HL-60/S4 treated with phorbol 12-myristate 13-acetate at 8.2 ng/mL for 4 days and 3 days (cell line): ENCODE data around the gene SMIM34.
"Not testable (repeated sequence)": the region's sequence is repeated elsewhere in the genome, so short reads cannot be mapped to it uniquely, and the experiment has no call there.

Source experiments
- in situ Hi-C: fragments of 300-500 bp; cut with MboI; formaldehyde crosslinking; loops from 2 replicates; pipeline ENCODE4 v1.15.0; 2022; ENCODE audit warnings: low sequenced_read_pairs

Gene SMIM34

GRCh38 chr21:34423805-34424204 lies at the start of gene SMIM34:
TSS of gene SMIM34 (minus strand) at chr21:34423951. CDS start at chr21:34423839, 112 bp downstream.
- in situ Hi-C loops = not testable (repeated sequence)

DNA sequence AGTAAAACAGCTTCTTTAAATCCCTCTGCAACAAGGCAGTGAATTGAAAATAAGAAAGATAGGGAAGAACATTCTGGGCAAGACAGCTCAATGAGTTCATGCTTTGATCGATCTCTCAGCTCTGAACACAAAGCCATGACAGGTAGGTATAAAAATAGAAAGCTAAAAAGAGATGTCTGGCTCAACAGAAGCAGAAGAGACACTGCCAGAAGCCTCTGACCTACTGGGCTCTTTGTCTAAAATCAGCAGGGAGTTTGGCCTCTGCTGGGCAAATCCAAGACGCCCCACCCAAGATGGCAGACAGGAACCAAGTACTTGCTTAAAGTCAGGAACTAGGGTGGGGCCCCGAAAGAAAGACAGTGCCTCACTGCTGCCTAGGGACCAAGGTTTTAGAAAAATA lies 43.6 kb upstream of the SMIM34 start:
- in situ Hi-C loops = not testable (repeated sequence)

- in situ Hi-C loops = not testable (repeated sequence)
Measured at GRCh38 chr21:34459426-34459825, 35.7 kb upstream of the SMIM34 start.

- in situ Hi-C loops = not testable (repeated sequence)
Measured at GRCh38 chr21:34458266-34458665, 34.5 kb upstream of the SMIM34 start.

DNA sequence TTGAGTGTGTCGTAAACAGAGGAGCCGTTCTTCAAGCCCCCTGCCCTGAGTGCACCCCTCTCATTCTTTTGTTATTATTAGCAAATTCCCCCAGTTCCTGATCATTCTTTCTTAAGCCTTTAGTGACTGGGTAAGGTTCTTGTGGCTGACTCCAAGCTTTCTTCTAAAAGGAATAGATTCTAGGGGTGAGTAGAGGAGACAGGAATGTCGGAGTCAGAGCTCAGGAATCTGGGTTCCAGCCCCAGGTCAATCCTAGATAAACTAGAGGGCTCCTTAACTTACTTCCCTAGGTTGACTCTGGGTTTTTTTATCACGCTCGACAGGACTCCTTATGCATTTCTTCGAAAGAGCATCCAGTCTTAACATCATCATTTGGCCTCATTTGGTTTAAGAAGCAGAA lies 32.4 kb upstream of the SMIM34 start:
- in situ Hi-C loops = not testable (repeated sequence)

- in situ Hi-C loops = not testable (repeated sequence)
Measured at GRCh38 chr21:34455628-34456027, 31.9 kb upstream of the SMIM34 start.

GRCh38 chr21:34447018-34447417 lies 23.3 kb upstream of the SMIM34 start:
- in situ Hi-C loops = not testable (repeated sequence)

GRCh38 chr21:34443486-34443885 lies 19.7 kb upstream of the SMIM34 start:
- in situ Hi-C loops = not testable (repeated sequence)

GRCh38 chr21:34429710-34430109 lies 6.0 kb upstream of the SMIM34 start:
- in situ Hi-C loops = not testable (repeated sequence)

DNA sequence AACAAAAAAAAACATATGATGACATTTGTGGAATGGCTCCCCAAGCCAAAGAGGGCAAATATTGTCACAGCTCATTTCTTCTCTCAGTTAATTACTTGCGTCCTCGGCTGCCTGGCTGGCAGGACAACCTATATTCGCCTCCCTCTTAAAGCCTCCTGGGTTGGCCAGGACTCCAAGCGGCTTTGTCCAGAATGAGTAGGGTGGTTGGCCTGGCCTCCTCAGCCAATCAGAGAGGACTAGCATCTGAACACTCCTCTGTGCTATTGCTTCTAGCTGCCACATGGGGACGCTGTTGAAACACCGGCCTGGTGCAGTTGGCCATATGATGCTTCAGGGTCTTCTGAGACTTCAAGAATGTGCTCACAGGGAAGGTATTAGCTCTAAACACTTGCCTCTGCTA lies 4.7 kb upstream of the SMIM34 start:
- in situ Hi-C loops = not testable (repeated sequence)

- in situ Hi-C loops = not testable (repeated sequence)
Measured at GRCh38 chr21:34427339-34427738, 3.6 kb upstream of the SMIM34 start.

DNA sequence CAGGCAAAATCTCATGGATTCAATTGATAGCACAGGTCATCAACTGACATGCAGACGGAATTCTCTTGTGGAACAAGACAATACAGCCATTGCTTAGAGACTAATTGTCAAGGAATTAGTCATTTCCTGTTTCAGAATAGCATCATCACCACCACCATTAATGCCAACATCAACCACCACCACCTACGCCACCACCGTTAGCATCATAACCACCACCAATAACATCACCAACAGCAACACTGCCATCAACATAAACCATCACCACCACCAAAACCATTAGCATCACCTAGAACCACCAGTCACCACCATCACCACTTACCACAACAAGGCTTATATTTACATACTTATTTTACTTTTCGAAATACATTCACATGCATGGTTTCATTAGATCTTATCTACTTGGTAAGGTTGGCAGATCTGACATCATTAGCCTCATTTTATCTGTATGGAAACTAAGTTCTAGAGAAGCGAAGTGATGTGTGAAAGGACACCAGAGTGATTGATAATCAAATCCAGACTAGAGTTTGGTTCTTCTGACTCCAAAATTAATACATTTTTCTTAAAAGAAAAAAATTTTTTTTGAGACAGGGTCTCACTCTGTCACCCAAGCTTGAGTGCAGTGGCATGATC lies 6.2 kb downstream of the SMIM34 start:
- in situ Hi-C loops = not testable (repeated sequence)

DNA sequence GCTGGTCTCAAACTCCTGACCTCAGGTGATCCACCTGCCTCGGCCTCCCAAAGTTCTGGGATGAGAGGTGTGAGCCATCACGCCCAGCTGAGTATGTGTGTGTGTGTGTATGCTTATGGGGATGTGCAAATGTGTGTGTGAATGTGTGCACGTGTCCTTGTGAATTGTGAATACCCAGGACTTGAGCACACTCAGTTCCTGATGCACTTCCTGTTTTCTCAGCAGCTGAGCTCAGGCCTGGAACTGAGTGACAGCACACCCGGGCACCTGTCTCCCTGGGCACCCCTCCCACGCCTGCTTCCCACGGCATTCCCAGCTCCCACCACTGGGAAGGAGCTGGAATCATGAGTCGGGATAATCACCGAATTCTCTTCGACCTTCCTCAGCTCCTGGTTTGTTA lies 16.5 kb downstream of the SMIM34 start:
- in situ Hi-C loops = not testable (repeated sequence)

DNA sequence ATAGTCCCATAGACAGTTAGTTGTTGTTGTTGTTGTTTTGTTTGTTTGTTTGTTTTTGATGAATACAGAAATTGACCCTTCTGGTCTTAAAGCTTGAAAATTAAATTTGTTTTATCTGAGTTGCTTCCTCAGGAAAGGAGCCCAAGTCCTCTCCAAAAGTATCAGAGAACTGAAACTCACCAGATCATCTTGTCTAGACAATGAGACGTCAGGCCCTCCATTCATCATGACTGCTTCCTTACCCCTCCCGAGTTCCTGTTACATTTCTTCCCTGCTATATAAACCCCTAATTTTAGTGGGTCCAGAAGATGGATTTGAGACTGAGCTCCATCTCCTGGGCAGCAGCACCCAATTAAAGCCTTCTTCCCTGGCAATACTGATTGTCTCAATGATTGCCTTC lies 17.1 kb downstream of the SMIM34 start:
- in situ Hi-C loops = not testable (repeated sequence)

- in situ Hi-C loops = not testable (repeated sequence)
Measured at GRCh38 chr21:34406102-34406501, 17.6 kb downstream of the SMIM34 start.

GRCh38 chr21:34405686-34406085 lies 18.1 kb downstream of the SMIM34 start:
- in situ Hi-C loops = not testable (repeated sequence)

GRCh38 chr21:34404742-34405141 lies 19.0 kb downstream of the SMIM34 start:
- in situ Hi-C loops = not testable (repeated sequence)

DNA sequence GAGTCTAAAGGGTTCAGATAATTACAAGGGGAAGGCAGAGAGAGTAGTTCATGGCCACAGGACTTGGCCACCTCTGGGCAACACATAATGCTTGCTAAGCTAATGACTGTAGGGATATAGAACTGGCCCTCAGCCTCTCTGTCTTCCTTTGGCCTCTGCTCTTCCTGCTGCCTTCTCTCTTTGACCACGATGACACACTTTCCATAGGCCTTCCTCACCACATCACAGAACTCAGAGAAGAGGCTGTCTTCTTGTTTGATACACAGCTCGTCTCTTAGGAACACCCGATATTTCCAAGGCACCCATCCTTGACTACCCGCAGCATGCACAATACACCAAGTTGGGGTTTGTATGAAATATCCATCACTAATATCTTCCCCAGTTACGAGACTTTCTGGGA lies 23.2 kb downstream of the SMIM34 start:
- in situ Hi-C loops = not testable (repeated sequence)

GRCh38 chr21:34383724-34384415 lies 39.9 kb downstream of the SMIM34 start:
- in situ Hi-C loops = not testable (repeated sequence)

DNA sequence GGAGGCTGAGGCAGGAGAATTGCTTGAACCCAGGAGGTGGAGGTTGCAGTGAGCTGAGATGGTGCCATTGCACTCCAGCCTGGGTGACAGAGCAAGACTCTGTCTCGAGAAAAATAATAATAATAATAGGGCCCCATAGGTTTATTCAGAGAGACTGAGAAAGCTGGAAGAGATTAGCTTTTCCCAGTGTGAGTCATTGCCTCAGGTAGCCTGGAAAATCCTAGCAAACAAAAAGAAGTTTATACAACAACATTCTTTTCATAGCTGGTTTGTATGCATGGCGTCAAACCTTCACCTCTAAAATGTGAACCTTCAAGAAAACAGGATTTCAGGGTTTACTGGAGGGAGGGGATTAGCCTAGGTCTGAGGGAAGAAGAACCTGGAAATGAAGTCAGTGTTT lies 40.6 kb downstream of the SMIM34 start:
- in situ Hi-C loops = not testable (repeated sequence)

DNA sequence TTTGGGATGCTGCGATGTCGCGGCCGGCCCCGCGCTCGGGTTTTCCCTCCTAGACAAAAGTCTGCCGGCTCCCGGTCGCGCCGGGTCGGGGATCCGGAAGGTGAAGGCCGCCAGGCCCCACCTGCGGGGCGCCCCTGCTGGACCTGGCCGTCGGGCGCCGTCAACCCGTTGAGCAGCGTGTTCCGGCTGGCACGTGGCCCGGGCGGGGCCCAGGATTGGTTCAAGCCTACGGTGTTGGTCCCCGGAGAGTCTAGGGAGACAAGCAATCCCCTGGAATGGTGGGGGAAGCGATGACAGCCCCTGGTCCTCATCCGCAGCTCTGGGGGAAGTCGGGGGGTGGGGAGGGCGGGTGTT lies 48.2 kb downstream of the SMIM34 start:
- in situ Hi-C loops = not testable (repeated sequence)

GRCh38 chr21:34374940-34375618 lies 48.7 kb downstream of the SMIM34 start, which contains the start of gene SMIM11:
TSS of gene SMIM11 (plus strand) at chr21:34375507. CDS start at chr21:34379505, 3,998 bp downstream.
- in situ Hi-C loops = not testable (repeated sequence)
